CD4-positive, alpha-beta memory T cell (primary cell): ENCODE measurements around the gene PDE4D. TPM values are rescaled to one million over a fixed set of nuclear protein-coding genes. Genes with fewer than 3 reads are reported as not detected.
A peak's percentile ranks its signal among the peaks of the same experiment; 100 is the strongest.

Experiments
- CTCF ChIA-PET: fragments of 350-600 bp; sonication (Branson Sonifier 250); formaldehyde crosslinking; loops from one replicate; lab custom pipeline; 2021; ENCODE audit warnings: inconsistent platforms; ENCODE audit not compliant: partially characterized antibody; lab: Charles Lee
- POLR2A ChIA-PET: fragments of 350-600 bp; sonication (Branson Sonifier 250); formaldehyde crosslinking; loops from one replicate; lab custom pipeline; 2021; ENCODE audit not compliant: partially characterized antibody; lab: Charles Lee
- DNase-seq, 5 donors: peaks; one replicate each; pipeline versions ENCODE4 v3.0.0 to v3.0.0-alpha.2; 2020 to 2022; ENCODE audit warnings: mixed read lengths in 1 of 5
- H3K27ac ChIP-seq: one replicate; pipeline ENCODE4 v1.7.0; 2013; ENCODE audit warnings: low read depth, low read length
- H3K27me3 ChIP-seq: 2 replicates; pipeline ENCODE4 v1.7.0; 2013; ENCODE audit warnings: mild to moderate bottlenecking, low read length, moderate library complexity; ENCODE audit not compliant: insufficient read depth
- H3K36me3 ChIP-seq: 2 replicates; pipeline ENCODE4 v1.7.0; 2013; ENCODE audit warnings: mild to moderate bottlenecking, low read length, moderate library complexity; ENCODE audit not compliant: insufficient read depth
- H3K4me1 ChIP-seq: 2 replicates; pipeline ENCODE4 v1.7.0; 2013; ENCODE audit warnings: mild to moderate bottlenecking, low read length, moderate library complexity; ENCODE audit not compliant: insufficient read depth
- H3K4me3 ChIP-seq, 2 donors: one replicate each; pipeline ENCODE4 v1.7.0; 2013; ENCODE audit warnings: low read length in 2 of 2, mild to moderate bottlenecking in 1 of 2
- H3K9me3 ChIP-seq, 2 donors: one replicate each; pipeline ENCODE4 v1.7.0; 2013; ENCODE audit warnings: low read length in 2 of 2, control low read depth in 1 of 2; ENCODE audit not compliant: control insufficient read depth in 1 of 2
- H3K27ac Mint-ChIP-seq, 7 donors: one replicate each; pipeline ENCODE4 v1.8.0; 2020 to 2021; ENCODE audit warnings: mixed read lengths in 7 of 7, mild to moderate bottlenecking in 6 of 7, inconsistent platforms in 3 of 7, moderate library complexity in 3 of 7
- H3K27me3 Mint-ChIP-seq, 2 donors: one replicate each; pipeline ENCODE4 v1.8.0; 2020 to 2021; ENCODE audit warnings: mixed read lengths in 2 of 2
- H3K36me3 Mint-ChIP-seq, 2 donors: one replicate each; pipeline ENCODE4 v1.8.0; 2020 to 2021; ENCODE audit warnings: mixed read lengths in 2 of 2, inconsistent platforms in 1 of 2, mild to moderate bottlenecking in 1 of 2
- H3K4me1 Mint-ChIP-seq, 4 donors: one replicate each; pipeline ENCODE4 v1.8.0; 2020 to 2021; ENCODE audit warnings: mixed read lengths in 4 of 4, mild to moderate bottlenecking in 1 of 4
- H3K4me3 Mint-ChIP-seq, 8 donors: one replicate each; pipeline ENCODE4 v1.8.0; 2020 to 2021; ENCODE audit warnings: mixed read lengths in 8 of 8, mild to moderate bottlenecking in 7 of 8, moderate library complexity in 6 of 8, inconsistent platforms in 3 of 8
- H3K9me3 Mint-ChIP-seq, 8 donors: one replicate each; pipeline ENCODE4 v1.8.0; 2020 to 2021; ENCODE audit warnings: mixed read lengths in 8 of 8, mild to moderate bottlenecking in 5 of 8, inconsistent platforms in 3 of 8, moderate library complexity in 1 of 8
- intact Hi-C: fragments of 100-400 bp; cut with micrococcal nuclease; formaldehyde crosslinking; loops from one replicate; pipeline ENCODE4 v1.15.1; 2023
- polyA plus RNA-seq, 2 donors: library from polyadenylated mRNA; unstranded; fragments of 300-500 nt; fragmentation: Illumina TruSeq; gene quantifications; one replicate each; pipeline ENCODE4 v1.2.3, GENCODE V29; 2021
- total RNA-seq, 2 experiments: library from RNA; stranded (reverse); gene quantifications; one replicate each; pipeline ENCODE4 v1.2.3, GENCODE V29; 2021

PDE4D gene
- total and polyA plus RNA-seq, 4 experiments from 2014 or later = 12.3 to 49.7 (median 30.3) TPM

DNA sequence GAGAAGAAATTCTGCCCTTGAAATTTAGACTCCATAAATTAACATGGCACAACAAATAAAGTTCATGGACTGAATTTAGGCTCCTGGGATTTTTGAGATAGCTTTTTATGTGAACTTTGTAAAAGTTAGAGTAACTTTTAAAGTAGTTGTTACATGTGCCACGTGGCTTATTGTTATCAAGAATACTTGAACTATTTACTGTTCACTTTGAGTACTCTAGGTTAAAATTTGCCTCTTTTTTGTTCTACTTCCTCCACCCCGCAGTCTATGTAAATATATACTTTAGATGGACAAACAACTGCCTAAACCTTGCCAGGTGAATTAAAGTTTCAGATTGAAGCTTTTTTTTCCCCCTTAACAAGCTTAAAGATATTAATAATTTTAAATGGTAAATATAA is 852.7 kb downstream of the PDE4D start:
- intact Hi-C loops = no loop called here
- Mint-ChIP-seq H3K4me3 (peak overlapping the region in 7 of 8 donors; percentile 89 to 98 (median 95)), H3K36me3 (peaks cover 0 to 30% of the 10 kb centered on the region in 2 donors), H3K4me1 (peaks cover 28 to 65% (median 43%) of the 10 kb centered on the region in 4 donors), H3K9me3 (peaks cover 0 to 5% (median 0%) of the 10 kb centered on the region in 8 donors), H3K27me3 (no peaks in the 10 kb centered on the region), H3K27ac (peak overlapping the region; percentile 54 to 99 (median 96))
- Histone ChIP-seq H3K9me3 (no peaks in the 10 kb centered on the region), H3K27ac (peak overlapping the region; percentile 81), H3K4me3 (no peak overlapping the region), H3K27me3 (no peaks in the 10 kb centered on the region), H3K4me1 (peaks cover 51% of the 10 kb centered on the region), H3K36me3 (no peaks in the 10 kb centered on the region)
- no peak for DNase-seq
- POLR2A ChIA-PET = interaction anchor here (1.0 to 6.6 kb wide), 4 partner anchors 17 to 92 kb away, joined by 4 to 156 read pairs (median 8); no protein-coding TSS in a partner anchor
- CTCF ChIA-PET = interaction anchor here (0.8 to 3.3 kb wide), 7 partner anchors 60 to 150 kb away, joined by 3 to 30 read pairs (median 4); no protein-coding TSS in a partner anchor

DNA sequence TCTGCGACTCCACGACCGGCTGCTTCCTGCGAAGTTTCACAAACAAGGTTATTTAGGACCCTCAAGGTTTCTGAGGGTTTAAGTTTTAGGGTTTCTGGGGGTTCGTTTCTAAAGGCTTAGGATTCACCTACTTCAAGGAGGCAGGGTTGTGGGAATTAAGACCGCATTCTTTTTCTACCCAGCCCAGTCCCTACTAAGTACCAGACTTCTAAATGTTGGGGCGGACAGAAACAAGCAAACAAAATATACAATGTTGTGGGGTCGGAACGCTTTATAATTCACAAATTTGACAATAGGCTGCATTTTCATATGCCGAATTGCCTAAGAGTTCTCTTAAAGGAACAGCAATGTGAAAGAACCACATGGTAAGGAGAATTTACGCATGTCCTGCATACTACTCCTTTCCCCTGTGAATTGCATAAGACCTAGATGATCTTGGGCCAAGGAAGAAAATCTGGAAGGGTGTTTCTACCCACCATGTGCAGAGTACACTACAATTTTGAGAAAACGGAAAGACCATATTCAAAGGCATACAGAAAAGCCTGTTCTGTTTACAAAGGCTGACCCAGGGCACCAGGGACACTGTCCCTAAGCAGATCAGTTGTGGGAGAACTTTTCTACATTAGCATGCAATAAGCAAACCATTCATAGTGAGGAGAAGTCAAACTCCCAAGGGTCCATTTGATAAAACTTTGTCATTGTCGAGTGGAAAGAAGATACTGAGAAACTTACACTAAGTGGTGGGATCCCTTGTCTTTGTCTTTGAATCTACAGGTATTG is 853.3 kb downstream of the PDE4D start:
- Histone ChIP-seq H3K4me3 (peak overlapping the region; percentile 4 to 84), H3K9me3 (no peaks in the 10 kb centered on the region), H3K27ac (peak overlapping the region; percentile 81), H3K4me1 (peaks cover 57% of the 10 kb centered on the region), H3K27me3 (no peaks in the 10 kb centered on the region), H3K36me3 (no peaks in the 10 kb centered on the region)
- peak overlapping the region; percentile 54 to 99 (median 96) for H3K27ac Mint-ChIP-seq
- POLR2A ChIA-PET = interaction anchor here (0.9 to 6.6 kb wide), 15 partner anchors 12 to 134 kb away, joined by 3 to 156 read pairs (median 6); no protein-coding TSS in a partner anchor
- H3K36me3 Mint-ChIP-seq = peaks cover 0 to 35% of the 10 kb centered on the region in 2 donors
- H3K4me3 Mint-ChIP-seq = peak overlapping the region; percentile 89 to 98 (median 96)
- CTCF ChIA-PET = interaction anchor here (0.8 to 3.3 kb wide), 9 partner anchors 8 to 136 kb away, joined by 3 to 30 read pairs (median 10); no protein-coding TSS in a partner anchor
- H3K27me3 Mint-ChIP-seq = no peaks in the 10 kb centered on the region
- intact Hi-C loops = no loop called here
- peaks cover 33 to 71% (median 48%) of the 10 kb centered on the region in 4 donors for H3K4me1 Mint-ChIP-seq
- H3K9me3 Mint-ChIP-seq = peaks cover 0 to 5% (median 0%) of the 10 kb centered on the region in 8 donors
- DNase-seq = peak in 1 of 5 donors; percentile 15

GRCh38 chr5:59039296-59040023 is 854.1 kb downstream of the PDE4D start:
- no peaks in the 10 kb centered on the region for H3K9me3 ChIP-seq
- H3K27ac ChIP-seq = peak overlapping the region; percentile 81
- no peaks in the 10 kb centered on the region for H3K36me3 ChIP-seq
- H3K27me3 ChIP-seq = no peaks in the 10 kb centered on the region
- peak; percentile 90 to 94 (median 91) for DNase-seq
- ChIA-PET POLR2A (interaction anchor here (0.6 to 6.6 kb wide), 20 partner anchors 11 to 144 kb away, joined by 3 to 156 read pairs (median 4); no protein-coding TSS in a partner anchor), CTCF (interaction anchor here (0.8 to 1.8 kb wide), 6 partner anchors 8 to 134 kb away, joined by 3 to 21 read pairs (median 8); no protein-coding TSS in a partner anchor)
- intact Hi-C loops = loop anchor here (1.0 to 10.0 kb wide), 6 partner anchors 45 to 579 kb away; partner anchors contain the start of gene PLK2
- H3K27ac Mint-ChIP-seq = peak overlapping the region; percentile 96 to 99 (median 99)
- H3K4me3 Mint-ChIP-seq = peak overlapping the region; percentile 89 to 98 (median 96)
- H3K4me1 ChIP-seq = peaks cover 64% of the 10 kb centered on the region
- peaks cover 1 to 37% of the 10 kb centered on the region in 2 donors for H3K36me3 Mint-ChIP-seq
- H3K9me3 Mint-ChIP-seq = peaks cover 0 to 5% (median 0%) of the 10 kb centered on the region in 8 donors
- H3K27me3 Mint-ChIP-seq = no peaks in the 10 kb centered on the region
- peaks cover 39 to 79% (median 53%) of the 10 kb centered on the region in 4 donors for H3K4me1 Mint-ChIP-seq
- H3K4me3 ChIP-seq = peak overlapping the region; percentile 84 to 93

- intact Hi-C loops = loop anchor here (1.0 to 10.0 kb wide), 6 partner anchors 46 to 579 kb away; partner anchors contain the start of gene PLK2
- no peaks in the 10 kb centered on the region for H3K9me3 ChIP-seq
- ChIA-PET CTCF (interaction anchor here (0.8 to 1.8 kb wide), 6 partner anchors 9 to 135 kb away, joined by 3 to 21 read pairs (median 8); no protein-coding TSS in a partner anchor), POLR2A (interaction anchor here (0.6 to 6.6 kb wide), 20 partner anchors 11 to 145 kb away, joined by 3 to 156 read pairs (median 4); no protein-coding TSS in a partner anchor)
- H3K36me3 ChIP-seq = no peaks in the 10 kb centered on the region
- peaks cover 0 to 3% (median 0%) of the 10 kb centered on the region in 8 donors for H3K9me3 Mint-ChIP-seq
- peak overlapping the region; percentile 89 to 98 (median 96) for H3K4me3 Mint-ChIP-seq
- H3K4me1 Mint-ChIP-seq = peaks cover 41 to 83% (median 57%) of the 10 kb centered on the region in 4 donors
- peak overlapping the region; percentile 96 to 99 (median 99) for H3K27ac Mint-ChIP-seq
- H3K27me3 Mint-ChIP-seq = no peaks in the 10 kb centered on the region
- peaks cover 4 to 39% of the 10 kb centered on the region in 2 donors for H3K36me3 Mint-ChIP-seq
- H3K27ac ChIP-seq = peak overlapping the region; percentile 81
- H3K4me1 ChIP-seq = peaks cover 64% of the 10 kb centered on the region
- H3K27me3 ChIP-seq = no peaks in the 10 kb centered on the region
- H3K4me3 ChIP-seq = peak overlapping the region; percentile 84 to 93
- no peak for DNase-seq
Measured at GRCh38 chr5:59038798-59039295, 854.7 kb downstream of the PDE4D start.

- Histone ChIP-seq H3K4me1 (peaks cover 69% of the 10 kb centered on the region), H3K4me3 (peak overlapping the region; percentile 84 to 93), H3K27ac (peak overlapping the region; percentile 81), H3K27me3 (no peaks in the 10 kb centered on the region), H3K9me3 (no peaks in the 10 kb centered on the region), H3K36me3 (no peaks in the 10 kb centered on the region)
- Mint-ChIP-seq H3K36me3 (peaks cover 7 to 43% of the 10 kb centered on the region in 2 donors), H3K4me3 (peak overlapping the region; percentile 89 to 98 (median 96)), H3K27me3 (no peaks in the 10 kb centered on the region), H3K9me3 (no peaks in the 10 kb centered on the region), H3K4me1 (peaks cover 41 to 87% (median 61%) of the 10 kb centered on the region in 4 donors), H3K27ac (peak overlapping the region; percentile 96 to 99 (median 99))
- intact Hi-C loops = loop anchor here (10.0 kb wide), 2 partner anchors 47 to 143 kb away; no protein-coding TSS in a partner anchor
- ChIA-PET POLR2A (interaction anchor here (0.6 to 6.6 kb wide), 16 partner anchors 10 to 146 kb away, joined by 3 to 156 read pairs (median 5); no protein-coding TSS in a partner anchor), CTCF (interaction anchor here (0.9 to 6.6 kb wide), 8 partner anchors 54 to 151 kb away, joined by 3 to 51 read pairs (median 16); no protein-coding TSS in a partner anchor)
- peak in 2 of 5 donors; percentile 19 to 25 for DNase-seq
Measured at GRCh38 chr5:59037941-59038797, 855.4 kb downstream of the PDE4D start.
